H1 (cell line): ENCODE results near the gene MEF2C.

Experiments used
- CHD1 ChIP-seq: IDR thresholded peaks from 2 replicates; pipeline ENCODE4 v1.6.1; 2012; ENCODE audit warnings: low read depth, low read length, improper control_type of control experiment
- CTCF ChIP-seq, 3 experiments: IDR thresholded peaks; 1 replicate in 2 of 3; 2 replicates in 1 of 3; pipeline versions ENCODE4 v1.5.1 to v1.6.1; 2011; ENCODE audit warnings: low read length in 3 of 3, mild to moderate bottlenecking in 3 of 3, inconsistent platforms in 2 of 3, low read depth in 1 of 3, moderate library complexity in 1 of 3; ENCODE audit not compliant: insufficient read depth in 1 of 3; ENCODE audit errors: control extremely low read depth in 1 of 3
- JUN ChIP-seq: IDR thresholded peaks from 2 replicates; pipeline ENCODE4 v1.6.1; 2011; ENCODE audit warnings: low read depth, mild to moderate bottlenecking, improper control_type of control experiment, low read length
- JUND ChIP-seq: IDR thresholded peaks from 2 replicates; pipeline ENCODE4 v1.6.1; 2011; ENCODE audit warnings: mild to moderate bottlenecking, improper control_type of control experiment, low read length
- PHF8 ChIP-seq: fragments of 200-600 bp; sonication (generic); conservative IDR thresholded peaks from 2 replicates; pipeline ENCODE4 v1.7.1; 2012; ENCODE audit warnings: low read depth, mild to moderate bottlenecking, inconsistent platforms, low read length, moderate library complexity
- TCF12 ChIP-seq: IDR thresholded peaks from 2 replicates; pipeline ENCODE4 v1.6.1; 2011; ENCODE audit warnings: low read depth, mild to moderate bottlenecking, low read length

DNA sequence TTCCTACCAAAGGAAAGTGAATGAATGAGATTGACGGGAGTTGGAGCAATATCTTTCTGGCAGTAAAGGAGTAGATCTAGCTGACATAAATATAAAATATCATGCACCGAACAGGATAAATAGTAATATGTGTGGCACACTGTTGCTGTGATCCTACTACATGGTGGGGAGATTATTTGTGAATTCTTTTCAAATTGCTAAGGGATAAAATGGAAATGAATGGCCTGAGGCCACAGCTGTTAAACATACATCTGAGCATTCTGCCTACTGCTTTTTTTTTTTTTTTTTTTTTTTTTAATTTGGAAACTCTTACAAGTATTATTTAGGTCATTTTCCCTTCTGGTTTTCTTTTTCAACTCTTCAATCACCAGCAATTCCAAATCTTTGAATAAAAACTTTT, 66.8 kb downstream of the MEF2C start:
- TF ChIP-seq JUND (no peak), JUN (no peak), PHF8 (no peak), CHD1 (no peak), CTCF (IDR thresholded peaks at IDR 0.05; ENCODE audit: control extremely low read depth in 1 of 3, insufficient read depth in 1 of 3, low read depth in 1 of 3, low read length in 3 of 3) (no peak), TCF12 (no peak)
